GM19395 (cell line): ENCODE data around the gene ENTPD8.
A peak's percentile ranks its signal among the peaks of the same experiment; 100 is the strongest.

Source experiments
- ATAC-seq: cut with Tn5 transposase; IDR thresholded peaks from one replicate; pipeline ENCODE4 v1.9.1; 2021; ENCODE audit warnings: mild to moderate bottlenecking, moderate library complexity; ENCODE audit not compliant: unreplicated experiment

ENTPD8 gene

GRCh38 chr9:137433349-137433915 lies 7.7 kb downstream of the ENTPD8 start:
- no peak for ATAC-seq

DNA sequence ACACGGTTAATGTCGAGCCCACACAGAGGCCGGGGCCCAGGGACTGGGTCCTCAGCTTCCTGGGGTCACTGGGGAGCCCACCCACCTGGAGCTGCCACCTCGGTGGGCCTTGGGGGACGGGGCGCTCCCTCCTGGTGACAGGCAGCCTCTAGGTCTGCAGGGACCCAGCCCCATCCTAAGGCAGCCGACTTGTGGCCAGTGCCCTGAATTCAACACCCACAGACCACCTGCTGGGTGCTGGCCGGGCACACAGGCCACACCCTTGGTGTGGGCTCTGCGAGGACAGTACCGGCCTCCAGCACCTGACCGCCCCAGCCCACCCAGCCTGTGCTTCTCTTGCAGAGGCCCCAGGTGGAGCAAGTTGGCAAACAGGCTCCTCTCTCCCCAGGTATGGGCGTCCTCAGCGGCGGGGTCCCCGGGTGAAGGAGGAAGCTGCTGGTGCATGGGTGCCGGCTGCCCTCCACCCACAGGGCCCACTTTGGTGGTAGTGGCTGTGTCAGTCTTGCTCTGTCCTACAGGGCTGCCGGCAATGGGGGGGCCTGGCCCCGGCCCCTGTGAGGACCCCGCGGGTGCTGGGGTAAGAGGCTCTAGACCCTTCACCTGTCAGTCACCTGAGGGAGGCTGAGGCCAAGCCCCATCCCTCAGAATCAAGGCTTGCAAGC lies 8.3 kb downstream of the ENTPD8 start:
- ATAC-seq = no peak

- no peak for ATAC-seq
Measured at GRCh38 chr9:137431416-137431931, 9.7 kb downstream of the ENTPD8 start.

- no peak for ATAC-seq
Measured at GRCh38 chr9:137430723-137431415, 10.3 kb downstream of the ENTPD8 start.

- ATAC-seq = no peak
Measured at GRCh38 chr9:137429974-137430722, 11.0 kb downstream of the ENTPD8 start.

DNA sequence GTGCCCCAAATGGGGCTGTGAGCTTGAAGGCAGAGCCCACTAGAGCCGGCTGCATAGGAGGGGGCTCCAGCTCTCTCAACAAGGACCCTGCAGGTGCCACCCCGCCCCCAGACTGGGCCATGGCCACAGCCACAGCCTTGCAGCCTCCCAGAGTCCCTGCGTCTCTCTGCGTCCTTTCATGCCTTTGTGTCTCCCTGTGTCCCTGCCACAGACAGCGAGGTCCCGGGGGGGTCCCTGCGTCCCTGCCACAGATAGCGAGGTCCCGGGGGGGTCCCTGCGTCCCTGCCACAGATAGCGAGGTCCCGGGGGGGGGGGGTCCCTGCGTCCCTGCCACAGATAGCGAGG lies 11.6 kb downstream of the ENTPD8 start:
- ATAC-seq = no peak

DNA sequence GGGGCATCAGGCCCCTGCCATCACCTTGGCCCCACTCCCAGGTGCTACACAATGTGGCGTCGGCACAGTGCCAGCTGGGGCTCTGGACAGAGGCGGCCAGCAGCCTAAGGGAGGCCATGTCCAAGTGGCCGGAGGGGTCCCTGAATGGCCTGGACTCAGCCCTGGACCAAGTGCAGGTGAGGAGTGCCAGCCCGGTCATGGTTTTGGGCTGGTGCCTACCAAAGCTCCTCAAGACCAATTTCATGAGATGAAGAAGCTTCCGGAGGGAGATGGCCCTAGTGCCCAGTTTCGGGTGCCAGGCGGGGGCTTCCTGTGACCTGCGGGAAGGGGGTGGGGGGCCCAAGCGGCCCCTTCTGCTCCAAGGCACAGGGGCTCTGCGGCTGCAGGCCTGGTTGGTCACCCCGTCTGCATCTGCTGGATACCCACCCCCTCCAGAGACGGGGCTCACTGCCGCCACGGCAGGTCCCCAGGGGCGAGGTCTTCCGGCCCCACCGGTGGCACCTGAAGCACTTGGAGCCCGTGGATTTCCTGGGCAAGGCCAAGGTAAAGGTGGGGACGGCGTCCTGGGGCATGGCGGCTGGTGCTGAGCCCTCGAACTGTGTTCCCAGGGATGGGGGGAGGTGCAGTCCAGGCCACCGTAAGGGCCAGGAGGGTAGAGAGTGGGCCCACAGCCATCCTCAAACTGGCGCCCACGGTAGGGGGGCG lies 12.2 kb downstream of the ENTPD8 start:
- ATAC-seq = no peak

GRCh38 chr9:137428311-137428630 lies 12.9 kb downstream of the ENTPD8 start:
- no peak for ATAC-seq

- ATAC-seq = no peak
Measured at GRCh38 chr9:137427454-137428310, 13.5 kb downstream of the ENTPD8 start.

GRCh38 chr9:137426018-137426681 lies 15.0 kb downstream of the ENTPD8 start:
- ATAC-seq = no peak

DNA sequence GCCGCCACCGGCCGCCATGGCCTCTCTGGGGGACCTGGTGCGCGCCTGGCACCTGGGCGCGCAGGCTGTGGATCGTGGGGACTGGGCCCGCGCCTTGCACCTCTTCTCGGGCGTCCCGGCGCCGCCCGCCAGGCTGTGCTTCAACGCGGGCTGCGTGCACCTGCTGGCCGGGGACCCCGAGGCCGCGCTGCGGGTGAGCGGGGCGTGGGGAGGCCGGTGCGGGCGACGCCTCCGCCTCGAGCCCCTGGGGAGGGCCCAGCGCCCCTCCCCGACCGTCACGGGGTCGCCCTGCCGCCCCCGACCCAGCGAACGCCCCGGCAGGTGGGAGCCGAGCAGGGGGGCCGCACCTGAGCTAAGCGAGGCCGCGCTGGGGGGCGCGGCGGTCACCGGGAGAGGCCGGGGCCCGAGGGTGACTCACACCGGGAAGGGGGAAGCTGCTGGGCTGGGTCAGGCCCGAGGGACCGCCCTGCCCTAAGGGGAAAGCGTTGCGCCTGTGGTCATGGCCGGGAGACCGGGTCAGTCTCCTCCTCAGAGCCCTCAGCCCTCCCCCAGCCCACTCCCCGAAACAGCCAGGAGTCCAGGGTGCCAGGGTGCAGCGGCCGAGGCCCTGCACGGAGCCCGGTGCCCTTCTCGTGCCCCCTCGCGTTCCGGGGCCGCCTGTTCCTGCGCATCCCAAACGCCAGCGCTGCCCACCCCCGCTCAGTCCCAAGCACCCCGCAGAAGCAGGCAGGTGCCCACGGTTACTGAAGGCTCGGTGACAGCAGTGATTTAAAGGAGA lies 17.5 kb downstream of the ENTPD8 start:
- peak; percentile 33 for ATAC-seq

DNA sequence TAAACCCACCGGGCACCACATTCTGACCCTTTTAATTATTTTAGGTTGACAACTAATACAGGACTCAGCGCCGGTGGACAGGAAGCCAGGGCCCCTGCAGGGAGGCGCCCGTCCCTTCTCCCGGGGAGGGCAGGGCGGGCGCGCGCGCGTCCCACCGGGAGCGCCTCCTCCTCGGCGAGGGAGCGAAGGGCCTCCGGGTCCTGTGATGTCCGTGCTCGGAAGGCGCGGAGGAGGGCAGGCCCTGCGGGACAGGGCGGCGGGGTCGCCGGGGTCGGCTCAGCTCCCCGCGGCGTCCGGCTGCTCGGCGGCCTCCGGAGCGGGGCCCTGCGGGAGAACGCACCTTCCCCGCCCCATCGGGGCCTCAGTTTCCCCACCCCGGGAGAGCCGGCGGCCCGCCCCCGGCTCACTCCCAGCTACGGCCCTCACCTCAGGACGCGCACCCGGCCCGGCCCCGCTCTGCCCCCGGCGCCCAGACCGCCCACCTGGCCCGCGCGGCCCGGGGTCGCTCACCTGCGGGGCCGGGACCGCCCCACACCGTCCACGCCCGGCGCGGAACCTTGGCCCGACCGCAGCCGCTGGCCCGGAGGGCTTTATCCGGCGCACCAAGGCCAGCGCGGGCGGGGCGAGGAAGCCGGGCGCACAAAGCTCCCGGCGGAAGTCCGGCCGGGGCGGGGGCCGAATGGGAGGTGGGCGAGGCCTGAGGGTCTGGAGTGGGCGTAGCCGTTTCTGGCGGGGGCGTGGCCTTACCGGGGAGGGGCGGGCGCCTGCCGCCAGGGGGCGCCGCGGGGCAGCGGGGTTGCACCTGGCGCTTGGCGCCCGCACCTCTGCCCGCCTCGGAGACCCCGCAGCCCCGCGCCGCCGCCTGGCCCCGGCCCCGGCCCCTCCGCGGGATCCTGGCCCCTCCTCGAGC lies 18.3 kb downstream of the ENTPD8 start, which contains the start of the genes EXD3 and NOXA1:
Gene EXD3 (minus strand): TSS at position 559 of the 910 bp plus-strand sequence. CDS start 27,805 bp downstream, outside the sequence.
Gene NOXA1 (plus strand): TSS at position 790 of the 910 bp plus-strand sequence. CDS start 137 bp downstream, outside the sequence.
- ATAC-seq = peak; percentile 73

- peak; percentile 4 for ATAC-seq
Measured at GRCh38 chr9:137421838-137422603, 19.1 kb downstream of the ENTPD8 start.

DNA sequence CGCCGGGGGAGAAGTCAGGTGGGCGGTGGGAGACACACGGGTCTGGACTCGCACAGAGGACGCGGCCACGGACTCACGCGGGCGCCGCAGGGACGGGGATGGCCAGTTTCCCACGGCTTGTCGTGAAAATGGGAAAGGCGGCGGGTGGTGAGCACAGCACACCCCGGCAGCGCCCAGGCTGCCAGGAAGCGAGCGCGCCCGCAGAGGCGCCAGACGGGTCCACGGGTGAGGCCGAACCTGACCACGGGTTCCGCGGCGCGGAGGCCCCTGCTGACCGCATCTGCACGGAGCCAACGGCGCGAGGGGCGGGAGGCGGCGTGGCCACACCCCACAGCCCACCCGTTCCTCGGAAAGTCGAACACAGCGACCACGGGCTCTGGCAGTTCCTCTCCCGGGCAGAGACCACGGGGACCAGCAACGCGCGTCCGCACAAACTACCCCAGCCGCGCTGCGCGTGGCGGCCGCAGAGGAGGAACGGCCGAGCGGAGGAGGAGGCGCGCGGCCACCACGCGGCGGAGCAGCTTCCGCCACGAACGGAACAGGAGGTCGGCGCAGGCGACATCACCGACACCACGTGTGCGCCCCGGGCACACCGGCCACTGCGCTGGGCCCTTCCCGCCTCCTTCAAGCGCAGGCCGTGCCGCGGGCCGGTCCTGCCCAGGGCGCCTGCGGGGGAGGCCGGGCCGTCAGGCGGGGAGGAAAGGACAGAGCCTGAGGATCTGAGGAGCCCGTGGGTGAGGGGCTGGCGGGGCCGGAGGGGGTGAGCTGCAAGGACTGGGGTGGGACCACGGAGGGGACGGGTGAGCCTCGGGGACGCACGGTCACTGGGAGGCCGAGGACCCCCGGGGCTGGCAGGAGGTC lies 23.8 kb downstream of the ENTPD8 start:
- no peak for ATAC-seq

DNA sequence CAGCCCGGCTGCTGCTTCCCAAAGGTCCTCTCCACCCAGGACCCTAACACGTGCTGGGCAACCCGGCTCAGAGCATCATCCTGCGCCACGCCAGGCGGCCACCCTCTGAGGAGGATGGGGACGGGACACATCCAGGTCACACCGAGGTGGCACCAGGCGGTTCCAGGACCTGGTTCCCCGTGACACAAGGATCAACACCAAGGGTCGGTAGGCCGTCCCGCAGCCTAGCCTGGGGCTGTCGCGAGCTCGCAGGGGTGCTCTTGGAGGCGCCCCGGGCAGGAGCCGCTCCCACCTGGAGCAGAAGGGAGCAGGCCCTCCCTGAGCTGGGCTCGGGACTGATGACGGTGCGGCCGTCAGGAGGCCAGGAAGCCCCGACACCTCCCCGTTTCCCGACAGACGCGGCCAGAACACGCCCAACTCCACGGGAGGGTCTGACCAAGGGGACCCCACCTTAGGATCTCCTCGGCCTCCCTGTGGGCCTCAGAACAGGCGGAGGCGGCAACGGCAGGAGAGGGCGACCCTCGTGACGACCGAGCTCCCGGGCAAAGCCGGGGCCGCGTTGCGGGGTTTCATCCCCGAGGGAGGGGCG lies 24.5 kb downstream of the ENTPD8 start:
- ATAC-seq = no peak
